Testis (tissue), 2 donors: ENCODE results near the gene CD7.

ENCODE experiments used
- POLR2A ChIP-seq: fragments of 450-650 bp; IDR thresholded peaks from one replicate; pipeline ENCODE4 v1.6.1; 2017; ENCODE audit warnings: antibody characterized with exemption, mild to moderate bottlenecking, moderate library complexity
- TF ChIP-seq, protein P1 (sequence below), 3 experiments: fragments of 450-650 bp in 2 of 3; fragments of 200-600 bp in 1 of 3; sonication (generic) in 1 of 3; IDR thresholded peaks; one replicate each; pipeline ENCODE4 v1.5.1; 2016 to 2019; ENCODE audit warnings: antibody characterized with exemption in 3 of 3, mild to moderate bottlenecking in 2 of 3, moderate library complexity in 1 of 3

DNA sequence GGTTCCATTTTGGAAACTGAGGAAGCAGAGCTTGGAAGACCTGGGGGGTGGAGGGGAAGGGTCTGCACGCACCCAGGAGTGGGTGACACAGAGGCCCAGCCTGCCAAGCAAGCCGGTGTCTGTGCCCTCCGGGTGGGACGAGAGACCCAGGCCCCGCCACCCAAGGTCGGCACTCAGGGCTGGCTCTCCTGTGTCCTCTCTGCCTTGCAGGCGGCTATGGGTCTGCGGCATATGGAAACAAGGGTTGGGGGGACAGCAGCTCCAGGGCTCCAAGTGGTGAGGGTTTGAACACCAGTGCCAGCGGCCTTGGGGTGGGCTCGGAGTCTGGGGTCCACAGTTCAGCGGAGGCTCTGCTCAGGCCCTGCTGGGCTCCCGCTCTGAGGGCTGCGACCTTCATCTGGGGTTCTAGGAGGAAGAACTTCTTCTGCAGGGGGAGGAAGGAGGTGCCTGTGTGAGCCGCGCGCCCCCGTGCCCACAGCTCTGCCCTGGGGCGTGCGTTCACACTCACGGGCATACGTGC lies 4.6 kb upstream of the CD7 start:
- TF ChIP-seq, protein P1, sequence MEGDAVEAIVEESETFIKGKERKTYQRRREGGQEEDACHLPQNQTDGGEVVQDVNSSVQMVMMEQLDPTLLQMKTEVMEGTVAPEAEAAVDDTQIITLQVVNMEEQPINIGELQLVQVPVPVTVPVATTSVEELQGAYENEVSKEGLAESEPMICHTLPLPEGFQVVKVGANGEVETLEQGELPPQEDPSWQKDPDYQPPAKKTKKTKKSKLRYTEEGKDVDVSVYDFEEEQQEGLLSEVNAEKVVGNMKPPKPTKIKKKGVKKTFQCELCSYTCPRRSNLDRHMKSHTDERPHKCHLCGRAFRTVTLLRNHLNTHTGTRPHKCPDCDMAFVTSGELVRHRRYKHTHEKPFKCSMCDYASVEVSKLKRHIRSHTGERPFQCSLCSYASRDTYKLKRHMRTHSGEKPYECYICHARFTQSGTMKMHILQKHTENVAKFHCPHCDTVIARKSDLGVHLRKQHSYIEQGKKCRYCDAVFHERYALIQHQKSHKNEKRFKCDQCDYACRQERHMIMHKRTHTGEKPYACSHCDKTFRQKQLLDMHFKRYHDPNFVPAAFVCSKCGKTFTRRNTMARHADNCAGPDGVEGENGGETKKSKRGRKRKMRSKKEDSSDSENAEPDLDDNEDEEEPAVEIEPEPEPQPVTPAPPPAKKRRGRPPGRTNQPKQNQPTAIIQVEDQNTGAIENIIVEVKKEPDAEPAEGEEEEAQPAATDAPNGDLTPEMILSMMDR (IDR thresholded peaks at IDR 0.05): no peak
- TF ChIP-seq POLR2A: no peak
